ENCODE results near the gene FAM83C. TPM values are rescaled to one million over a fixed set of nuclear protein-coding genes. Genes with fewer than 3 reads are reported as not detected.
A peak's percentile ranks its signal among the peaks of the same experiment; 100 is the strongest.

Gene FAM83C
- total and polyA plus RNA-seq, 9 of the 15 experiments (the other 6 are each of a cell fraction or from before 2014, with no cell fraction given), result not detected

- peak in 1 of 2 experiments; percentile 85; a peak in 2 of 4 replicates for TF ChIP-seq RCOR1 (IDR thresholded peaks at IDR 0.05; ENCODE audit: borderline replicate concordance in 1 of 2, low read depth in 2 of 2, low read length in 2 of 2)
- no peak for TF ChIP-seq GATAD2B (IDR thresholded peaks at IDR 0.05; ENCODE audit: borderline replicate concordance)
- TF ChIP-seq AFF4 (CRISPR knock-in tag; IDR thresholded peaks at IDR 0.05), result 0 out of 2 replicates have a peak, but pooled peaks have one; percentile 61
- peak; percentile 35; the same call in 1 of the 2 replicates for TF ChIP-seq HDAC2 (IDR thresholded peaks at IDR 0.05)
- peak; percentile 38; the same call in 1 of the 2 replicates for TF ChIP-seq CREM (IDR thresholded peaks at IDR 0.05; ENCODE audit: low read depth)
- TF ChIP-seq SMC3 (conservative IDR thresholded peaks at IDR 0.05; ENCODE audit: insufficient read depth, low read depth, low read length), result peak; percentile 83
- no peak for TF ChIP-seq FOXK1 (CRISPR knock-in tag; IDR thresholded peaks at IDR 0.05; ENCODE audit: borderline replicate concordance)
- 0 out of 2 replicates have a peak, but pooled peaks have one; percentile 24 for TF ChIP-seq JUN (IDR thresholded peaks at IDR 0.05; ENCODE audit: borderline replicate concordance, low read depth, low read length)
- no peak for TF ChIP-seq JUN (CRISPR knock-in tag; IDR thresholded peaks at IDR 0.05; ENCODE audit: borderline replicate concordance)
- peak; percentile 25; the same call in 1 of the 2 replicates for TF ChIP-seq SPI1 (IDR thresholded peaks at IDR 0.05; ENCODE audit: borderline replicate concordance, low read depth, low read length)
- no peak for TF ChIP-seq ARHGAP35 (IDR thresholded peaks at IDR 0.05; ENCODE audit: partially characterized antibody)
- peak; percentile 23; the same call in 1 of the 2 replicates for TF ChIP-seq HCFC1 (IDR thresholded peaks at IDR 0.05; ENCODE audit: low read depth, low read length)
- TF ChIP-seq NFE2 (IDR thresholded peaks at IDR 0.05; ENCODE audit: low read depth), result no peak
- TF ChIP-seq ZNF384 (IDR thresholded peaks at IDR 0.05; ENCODE audit: low read depth, low read length), result peak; percentile 52; the same call in 1 of the 2 replicates
- peak; percentile 80 for TF ChIP-seq REST (IDR thresholded peaks at IDR 0.05; ENCODE audit: borderline replicate concordance)
- no peak for TF ChIP-seq REST (CRISPR knock-in tag; IDR thresholded peaks at IDR 0.05; ENCODE audit: low read depth)
Observed at GRCh38 chr20:35303735-35304491, 11.7 kb upstream of the FAM83C start (continued).
